ENCODE results near the gene NFE2.

GRCh38 chr12:54333420-54334034, 32.7 kb upstream of the NFE2 start:
- no peak for TF ChIP-seq POLR2A (IDR thresholded peaks at IDR 0.05)
- TF ChIP-seq, protein P1, sequence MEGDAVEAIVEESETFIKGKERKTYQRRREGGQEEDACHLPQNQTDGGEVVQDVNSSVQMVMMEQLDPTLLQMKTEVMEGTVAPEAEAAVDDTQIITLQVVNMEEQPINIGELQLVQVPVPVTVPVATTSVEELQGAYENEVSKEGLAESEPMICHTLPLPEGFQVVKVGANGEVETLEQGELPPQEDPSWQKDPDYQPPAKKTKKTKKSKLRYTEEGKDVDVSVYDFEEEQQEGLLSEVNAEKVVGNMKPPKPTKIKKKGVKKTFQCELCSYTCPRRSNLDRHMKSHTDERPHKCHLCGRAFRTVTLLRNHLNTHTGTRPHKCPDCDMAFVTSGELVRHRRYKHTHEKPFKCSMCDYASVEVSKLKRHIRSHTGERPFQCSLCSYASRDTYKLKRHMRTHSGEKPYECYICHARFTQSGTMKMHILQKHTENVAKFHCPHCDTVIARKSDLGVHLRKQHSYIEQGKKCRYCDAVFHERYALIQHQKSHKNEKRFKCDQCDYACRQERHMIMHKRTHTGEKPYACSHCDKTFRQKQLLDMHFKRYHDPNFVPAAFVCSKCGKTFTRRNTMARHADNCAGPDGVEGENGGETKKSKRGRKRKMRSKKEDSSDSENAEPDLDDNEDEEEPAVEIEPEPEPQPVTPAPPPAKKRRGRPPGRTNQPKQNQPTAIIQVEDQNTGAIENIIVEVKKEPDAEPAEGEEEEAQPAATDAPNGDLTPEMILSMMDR (IDR thresholded peaks at IDR 0.05): no peak
